ENCODE measurements around the gene VAV2. TPM values are rescaled to one million over a fixed set of nuclear protein-coding genes. Genes with fewer than 3 reads are reported as not detected.

Gene VAV2
- total RNA-seq, 3 donors from 2014 or later = 29.4 to 34.8 (median 34.5) TPM

DNA sequence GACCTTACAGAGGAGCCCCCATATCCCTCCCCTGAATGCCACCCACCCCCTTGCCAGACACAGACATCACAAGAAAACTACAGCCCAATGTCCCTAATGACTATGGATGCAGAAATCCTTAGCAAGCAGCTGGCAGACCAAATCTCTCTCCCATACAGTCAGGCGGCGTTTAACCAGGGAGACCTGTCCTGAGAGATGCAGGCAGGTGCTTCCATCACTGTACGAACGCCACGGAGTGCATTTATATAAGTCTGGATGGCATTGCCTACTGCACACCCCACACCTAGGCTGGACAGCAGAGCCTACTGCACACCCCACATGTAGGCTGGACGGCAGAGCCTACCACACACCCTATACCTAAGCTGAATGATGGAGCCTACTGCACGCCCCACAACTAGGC is 219.5 kb downstream of the VAV2 start:
- H3K4me3 ChIP-seq = no peak overlapping the region
- TF ChIP-seq, protein P1, sequence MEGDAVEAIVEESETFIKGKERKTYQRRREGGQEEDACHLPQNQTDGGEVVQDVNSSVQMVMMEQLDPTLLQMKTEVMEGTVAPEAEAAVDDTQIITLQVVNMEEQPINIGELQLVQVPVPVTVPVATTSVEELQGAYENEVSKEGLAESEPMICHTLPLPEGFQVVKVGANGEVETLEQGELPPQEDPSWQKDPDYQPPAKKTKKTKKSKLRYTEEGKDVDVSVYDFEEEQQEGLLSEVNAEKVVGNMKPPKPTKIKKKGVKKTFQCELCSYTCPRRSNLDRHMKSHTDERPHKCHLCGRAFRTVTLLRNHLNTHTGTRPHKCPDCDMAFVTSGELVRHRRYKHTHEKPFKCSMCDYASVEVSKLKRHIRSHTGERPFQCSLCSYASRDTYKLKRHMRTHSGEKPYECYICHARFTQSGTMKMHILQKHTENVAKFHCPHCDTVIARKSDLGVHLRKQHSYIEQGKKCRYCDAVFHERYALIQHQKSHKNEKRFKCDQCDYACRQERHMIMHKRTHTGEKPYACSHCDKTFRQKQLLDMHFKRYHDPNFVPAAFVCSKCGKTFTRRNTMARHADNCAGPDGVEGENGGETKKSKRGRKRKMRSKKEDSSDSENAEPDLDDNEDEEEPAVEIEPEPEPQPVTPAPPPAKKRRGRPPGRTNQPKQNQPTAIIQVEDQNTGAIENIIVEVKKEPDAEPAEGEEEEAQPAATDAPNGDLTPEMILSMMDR (IDR thresholded peaks at IDR 0.05) = no peak
- intact Hi-C loops (cut with DNase I, micrococcal nuclease) = no loop called here
- ATAC-seq = no peak
- peaks cover 16% of the 10 kb centered on the region for H3K9me3 ChIP-seq
- DNase-seq = no peak
- peaks cover 3% of the 10 kb centered on the region for H3K36me3 ChIP-seq (ENCODE audit: low read depth)
- H3K4me1 ChIP-seq (ENCODE audit: low read depth) = no peaks in the 10 kb centered on the region

DNA sequence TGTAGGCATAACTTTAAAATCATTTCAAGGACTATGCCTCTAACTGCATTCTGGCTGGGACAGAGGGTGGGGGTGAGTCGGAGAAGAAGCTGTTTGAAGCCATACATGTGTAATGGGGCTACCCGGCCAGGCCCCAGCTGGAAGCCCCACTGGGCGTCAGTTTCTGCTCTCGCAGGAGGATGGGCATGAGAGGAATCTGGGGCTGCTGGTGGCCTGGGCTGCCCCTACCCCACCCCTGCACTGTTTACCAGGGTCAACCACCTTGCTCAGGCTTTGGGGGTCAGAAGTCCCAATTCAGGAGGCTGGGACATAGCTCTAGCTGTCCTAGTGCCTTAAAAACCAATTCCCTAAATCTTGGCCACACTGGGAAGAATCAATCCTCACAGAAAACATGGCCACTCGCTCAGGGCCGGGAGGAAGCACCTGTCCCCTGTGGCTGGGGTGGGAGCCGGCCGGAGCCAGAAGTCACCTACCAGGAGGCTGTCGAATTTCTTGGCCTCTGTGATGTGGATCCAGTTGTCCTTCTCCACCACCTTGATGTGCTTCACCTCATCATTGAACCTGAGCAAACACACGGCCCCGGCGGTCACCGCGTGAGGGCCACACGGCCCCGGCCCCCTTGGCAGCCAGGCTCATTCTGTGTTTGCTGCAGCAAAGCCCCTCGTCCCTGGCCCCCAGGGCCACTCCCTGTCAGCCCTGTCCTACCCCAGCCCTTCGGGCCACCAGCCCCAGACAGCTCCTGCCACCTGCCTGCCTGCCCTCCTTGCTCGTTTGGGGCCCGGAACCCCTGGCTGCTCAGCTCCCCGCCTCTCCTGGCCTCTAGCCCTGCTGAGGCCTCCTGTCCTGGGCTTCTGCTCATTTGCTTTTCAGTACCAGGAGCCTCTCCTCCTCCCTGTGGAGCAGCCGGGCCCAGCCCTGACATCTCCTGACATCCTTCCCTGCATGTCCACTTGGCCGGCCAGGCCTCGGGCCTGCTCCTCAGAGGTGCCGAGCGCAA is 220.3 kb downstream of the VAV2 start:
- Histone ChIP-seq H3K4me3 (no peak overlapping the region), H3K4me1 (ENCODE audit: low read depth) (no peaks in the 10 kb centered on the region), H3K36me3 (ENCODE audit: low read depth) (peaks cover 3% of the 10 kb centered on the region), H3K9me3 (peaks cover 23% of the 10 kb centered on the region)
- TF ChIP-seq, protein P1 (IDR thresholded peaks at IDR 0.05) = no peak
- DNase-seq = peak in 1 of 3 donors; percentile 34
- ATAC-seq = no peak
- intact Hi-C loops (cut with DNase I, micrococcal nuclease) = no loop called here

- TF ChIP-seq, protein P1 (IDR thresholded peaks at IDR 0.05) = no peak
- ATAC-seq = no peak
- Histone ChIP-seq H3K9me3 (peaks cover 23% of the 10 kb centered on the region), H3K4me1 (ENCODE audit: low read depth) (no peaks in the 10 kb centered on the region), H3K4me3 (no peak overlapping the region), H3K36me3 (ENCODE audit: low read depth) (peaks cover 3% of the 10 kb centered on the region)
- intact Hi-C loops (cut with DNase I, micrococcal nuclease) = no loop called here
- peak in 1 of 3 donors; percentile 37 for DNase-seq
Measured at GRCh38 chr9:133770076-133770777, 221.9 kb downstream of the VAV2 start.

GRCh38 chr9:133769511-133770075 is 222.5 kb downstream of the VAV2 start:
- Histone ChIP-seq H3K4me1 (ENCODE audit: low read depth) (no peaks in the 10 kb centered on the region), H3K9me3 (peaks cover 19% of the 10 kb centered on the region), H3K36me3 (ENCODE audit: low read depth) (peaks cover 3% of the 10 kb centered on the region), H3K4me3 (no peak overlapping the region)
- ATAC-seq (peak; percentile 16), DNase-seq (peak in 1 of 3 donors; percentile 25)
- intact Hi-C loops (cut with DNase I, micrococcal nuclease) = no loop called here
- TF ChIP-seq, protein P1 (IDR thresholded peaks at IDR 0.05) = no peak

DNA sequence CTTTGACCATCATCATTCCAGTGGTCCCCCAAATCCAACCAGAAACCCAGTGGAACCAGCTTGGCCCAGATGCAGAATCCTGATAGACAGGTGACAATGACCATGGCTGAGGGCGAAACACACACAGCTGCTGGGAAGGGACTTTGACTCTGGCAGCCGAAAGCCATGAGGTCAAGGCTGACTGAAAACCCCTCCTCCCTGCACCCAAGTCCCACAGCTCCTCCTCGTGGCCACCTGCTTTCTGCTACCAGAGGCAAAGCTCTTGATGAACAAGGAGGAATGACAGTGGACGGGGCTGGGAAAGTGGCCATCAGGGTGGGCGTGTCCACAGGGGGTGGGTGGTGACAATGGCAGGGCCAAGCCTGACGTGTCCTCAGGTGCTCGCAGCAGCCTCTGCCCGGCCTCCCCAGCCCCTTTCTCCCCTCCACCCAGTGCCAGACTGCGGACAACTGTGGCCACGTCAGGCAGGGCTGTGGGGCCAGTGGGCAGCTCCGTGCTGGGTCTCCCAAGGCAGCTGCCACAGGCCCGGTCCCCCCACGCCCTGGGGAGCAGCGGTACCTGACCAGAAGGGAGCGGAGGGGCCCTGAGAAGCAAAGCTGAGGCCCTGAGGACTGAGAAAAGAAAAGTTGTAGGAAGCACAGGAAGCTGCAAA is 223.1 kb downstream of the VAV2 start:
- TF ChIP-seq, protein P1 (IDR thresholded peaks at IDR 0.05) = no peak
- Histone ChIP-seq H3K36me3 (ENCODE audit: low read depth) (no peaks in the 10 kb centered on the region), H3K4me3 (no peak overlapping the region), H3K4me1 (ENCODE audit: low read depth) (no peaks in the 10 kb centered on the region), H3K9me3 (peaks cover 13% of the 10 kb centered on the region)
- peak in 1 of 3 donors; percentile 30 for DNase-seq
- intact Hi-C loops (cut with DNase I, micrococcal nuclease) = no loop called here
- no peak for ATAC-seq
